Subcutaneous adipose tissue (tissue), 4 donors: Measurements from ENCODE around the gene ASMTL. TPM values are rescaled to one million over a fixed set of nuclear protein-coding genes. Genes with fewer than 3 reads are reported as not detected.

Experiments
- total RNA-seq, 4 donors: library from RNA; depleted of rRNA; stranded (reverse); fragments of >200 nt; gene quantifications; one replicate each; pipeline ENCODE4 v1.1.0, GENCODE V29; 2016
- TF ChIP-seq, protein P1 (sequence below): fragments of 450-650 bp; IDR thresholded peaks from one replicate; pipeline ENCODE4 v1.5.1; 2016; ENCODE audit warnings: low read depth, mild to moderate bottlenecking, control low read depth, antibody characterized with exemption, moderate library complexity

ASMTL gene
- total RNA-seq, 4 donors from 2014 or later, result 13.4 to 31.5 (median 24.5) TPM

GRCh38 chrX:1385253-1386223, 67.2 kb downstream of the ASMTL start:
- TF ChIP-seq, protein P1, sequence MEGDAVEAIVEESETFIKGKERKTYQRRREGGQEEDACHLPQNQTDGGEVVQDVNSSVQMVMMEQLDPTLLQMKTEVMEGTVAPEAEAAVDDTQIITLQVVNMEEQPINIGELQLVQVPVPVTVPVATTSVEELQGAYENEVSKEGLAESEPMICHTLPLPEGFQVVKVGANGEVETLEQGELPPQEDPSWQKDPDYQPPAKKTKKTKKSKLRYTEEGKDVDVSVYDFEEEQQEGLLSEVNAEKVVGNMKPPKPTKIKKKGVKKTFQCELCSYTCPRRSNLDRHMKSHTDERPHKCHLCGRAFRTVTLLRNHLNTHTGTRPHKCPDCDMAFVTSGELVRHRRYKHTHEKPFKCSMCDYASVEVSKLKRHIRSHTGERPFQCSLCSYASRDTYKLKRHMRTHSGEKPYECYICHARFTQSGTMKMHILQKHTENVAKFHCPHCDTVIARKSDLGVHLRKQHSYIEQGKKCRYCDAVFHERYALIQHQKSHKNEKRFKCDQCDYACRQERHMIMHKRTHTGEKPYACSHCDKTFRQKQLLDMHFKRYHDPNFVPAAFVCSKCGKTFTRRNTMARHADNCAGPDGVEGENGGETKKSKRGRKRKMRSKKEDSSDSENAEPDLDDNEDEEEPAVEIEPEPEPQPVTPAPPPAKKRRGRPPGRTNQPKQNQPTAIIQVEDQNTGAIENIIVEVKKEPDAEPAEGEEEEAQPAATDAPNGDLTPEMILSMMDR, result no peak

DNA sequence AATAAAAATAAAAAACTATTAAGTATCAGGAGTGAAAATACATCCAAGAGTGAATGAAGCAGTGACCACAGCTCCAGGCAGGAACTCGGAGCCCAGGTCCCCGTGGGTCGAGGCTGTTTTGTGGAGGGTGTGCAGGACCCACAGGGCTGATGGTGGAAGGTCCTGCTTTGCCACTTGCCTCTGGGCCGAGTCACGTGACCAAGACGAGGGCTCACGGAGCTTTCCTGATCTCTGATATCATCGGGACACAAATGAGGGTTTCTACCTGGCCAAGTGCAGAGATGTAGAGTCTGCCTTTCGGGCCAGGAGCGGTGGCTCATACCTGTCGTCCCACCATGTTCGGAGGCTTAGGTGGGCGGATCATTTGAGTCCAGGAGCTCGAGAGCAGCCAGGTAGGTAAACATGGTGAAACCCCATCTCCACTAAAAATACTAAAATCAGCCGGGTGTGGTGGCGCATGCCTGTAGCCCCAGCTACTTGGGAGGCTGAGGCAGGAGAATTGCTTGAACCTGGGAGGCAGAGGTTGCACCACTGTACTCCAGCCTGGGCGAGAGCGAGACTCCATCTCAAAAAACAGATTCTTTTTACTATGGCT, 68.0 kb downstream of the ASMTL start:
- TF ChIP-seq, protein P1, result no peak

GRCh38 chrX:1380672-1381233, 72.0 kb downstream of the ASMTL start:
- TF ChIP-seq, protein P1, result no peak

DNA sequence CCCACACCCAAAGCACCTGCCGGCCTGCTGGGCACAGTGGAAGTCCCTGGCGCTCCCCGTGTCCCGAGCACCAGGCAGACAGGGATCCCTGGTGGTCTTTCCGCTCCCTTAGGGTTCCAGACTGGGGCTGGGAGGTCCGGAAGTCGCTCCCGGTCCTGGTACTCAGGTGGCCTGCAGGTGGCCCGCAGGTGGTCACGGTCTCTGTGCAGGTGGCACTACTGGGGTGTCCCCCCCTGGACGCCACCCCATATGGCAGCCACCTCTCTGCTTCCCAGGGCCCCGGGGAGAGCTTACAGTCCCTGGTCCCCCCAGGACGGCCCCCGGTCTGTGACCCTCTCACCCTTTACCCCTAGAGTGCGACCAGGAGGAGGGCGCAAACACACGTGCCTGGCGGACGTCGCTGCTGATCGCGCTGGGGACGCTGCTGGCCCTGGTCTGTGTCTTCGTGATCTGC, 74.4 kb downstream of the ASMTL start:
- TF ChIP-seq, protein P1, result no peak

GRCh38 chrX:1368385-1368698, 84.4 kb downstream of the ASMTL start:
- TF ChIP-seq, protein P1, result no peak

DNA sequence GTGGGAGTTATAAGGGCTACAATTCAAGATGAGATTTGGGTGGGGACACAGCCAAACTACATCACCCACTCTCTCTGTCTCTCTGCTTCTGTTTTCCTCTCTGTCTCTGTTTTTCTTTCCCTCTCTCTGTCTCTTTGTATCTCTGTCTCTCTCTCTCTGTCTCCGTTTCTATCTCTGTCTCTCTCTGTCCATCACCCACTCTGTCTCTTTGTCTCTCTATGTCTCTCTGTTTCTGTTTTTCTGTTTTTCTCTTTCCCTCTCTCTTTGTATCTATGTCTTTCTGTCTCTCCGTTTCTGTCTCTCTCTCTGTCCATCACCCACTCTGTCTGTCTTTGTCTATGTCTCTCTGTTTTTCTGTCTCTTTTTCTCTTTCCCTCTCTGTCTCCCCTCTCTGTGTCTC, 90.8 kb downstream of the ASMTL start:
- TF ChIP-seq, protein P1, result no peak

DNA sequence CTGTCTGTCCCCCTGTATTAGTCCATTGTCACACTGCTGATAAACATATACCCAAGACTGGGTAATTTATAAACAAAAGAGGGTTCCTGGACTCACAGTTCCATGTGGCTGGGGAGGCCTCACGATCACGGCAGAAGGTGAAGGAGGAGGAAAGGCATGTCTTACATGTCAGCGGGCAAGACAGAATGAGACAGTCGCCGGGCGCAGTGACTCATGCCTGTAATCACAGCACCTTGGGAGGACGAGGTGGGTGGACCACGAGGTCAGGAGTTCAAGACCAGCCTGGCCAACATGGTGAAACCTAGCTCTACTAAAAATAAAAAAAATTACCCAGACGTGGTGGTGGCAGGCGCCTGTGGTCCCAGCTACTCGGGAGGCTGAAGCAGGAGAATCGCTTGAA, 91.4 kb downstream of the ASMTL start:
- TF ChIP-seq, protein P1, result no peak
